Measurements from ENCODE around the gene CFAP410. TPM values are rescaled to one million over a fixed set of nuclear protein-coding genes. Genes with fewer than 3 reads are reported as not detected.

CFAP410 gene
- total RNA-seq, 2 experiments from 2014 or later: 15.1 to 20.6 TPM

DNA sequence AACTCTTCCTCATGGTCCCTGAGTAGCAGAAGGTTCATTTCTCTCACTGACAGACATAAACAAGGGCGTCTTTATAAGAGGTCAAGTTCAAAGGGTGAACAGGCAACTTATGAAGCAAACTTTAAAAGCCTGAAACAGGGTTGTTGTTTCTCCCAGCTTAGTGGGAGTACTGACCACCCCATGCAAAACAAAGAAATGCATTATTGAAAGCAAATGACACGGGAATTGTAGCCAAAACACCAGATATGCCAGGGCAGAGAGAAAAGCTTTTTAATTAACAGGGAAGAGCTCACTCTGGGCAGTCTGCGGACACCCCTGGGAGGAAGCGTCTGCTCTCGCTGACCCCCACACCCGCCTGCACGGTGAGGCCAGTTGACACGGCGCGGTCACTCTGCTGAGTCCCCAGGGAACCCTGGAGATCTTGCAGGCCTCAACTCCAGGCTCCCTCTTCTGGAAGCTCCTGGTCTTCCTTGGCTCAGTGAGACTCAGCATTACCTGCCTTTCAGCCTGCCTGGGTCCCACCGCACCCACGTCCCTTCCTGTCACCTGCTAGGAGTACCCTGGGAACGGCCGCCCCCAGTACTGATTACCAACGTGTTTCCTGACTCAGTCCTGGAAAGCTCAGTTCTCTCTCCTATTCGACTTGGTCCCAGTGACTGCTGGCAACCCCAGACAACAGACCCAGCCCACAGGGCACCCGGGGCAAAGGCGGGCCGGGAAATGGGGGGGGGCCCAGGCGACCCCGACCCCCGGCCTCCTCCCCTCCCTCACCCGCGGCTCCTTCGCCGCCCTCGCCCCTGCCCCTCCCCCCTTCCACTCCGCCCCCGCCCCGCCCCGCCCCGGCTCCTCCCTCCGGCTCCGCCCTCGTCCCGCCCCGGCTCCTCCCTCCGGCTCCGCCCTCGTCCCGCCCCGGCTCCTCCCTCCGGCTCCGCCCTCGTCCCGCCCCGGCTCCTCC lies 972 bp downstream of the CFAP410 start:
- no peaks in the 10 kb centered on the region; the same call in 1 of the 2 replicates for H3K36me3 ChIP-seq (ENCODE audit: insufficient read depth, low read length)
- H3K9me3 ChIP-seq (ENCODE audit: low read length): no peaks in the 10 kb centered on the region
- H3K4me1 ChIP-seq (ENCODE audit: insufficient read depth, low read length, poor library complexity, severe bottlenecking): peaks cover 14% of the 10 kb centered on the region
- POLR2A ChIA-PET: interaction anchor here (1.6 kb wide), 1 partner anchor 90 kb away, joined by 5 read pairs; no protein-coding TSS in a partner anchor
- peak overlapping the region; percentile 55 for H3K4me3 ChIP-seq (ENCODE audit: low read depth, low read length, poor library complexity, severe bottlenecking)
- H3K27ac ChIP-seq (ENCODE audit: low read depth, low read length, poor library complexity, severe bottlenecking): no peak overlapping the region
- CTCF ChIA-PET (ENCODE audit: unreplicated experiment): interaction anchor here (0.6 kb wide), 1 partner anchor 15 kb away, joined by 3 read pairs; the partner anchor contains the start of gene TRPM2
- no peaks in the 10 kb centered on the region for H3K9me2 ChIP-seq (ENCODE audit: insufficient read depth, low read length)
- no TSS peak for BruUV-seq (replicated peaks)
- peak overlapping the region; percentile 74 for H3K4me2 ChIP-seq (ENCODE audit: low read length)
- DNase-seq (ENCODE audit: low spot score): peak; percentile 47
- H4K20me1 ChIP-seq (ENCODE audit: insufficient read depth, low read length): no peaks in the 10 kb centered on the region
- no peak overlapping the region for H2AFZ ChIP-seq (ENCODE audit: low read length)
- TF ChIP-seq, protein P1, sequence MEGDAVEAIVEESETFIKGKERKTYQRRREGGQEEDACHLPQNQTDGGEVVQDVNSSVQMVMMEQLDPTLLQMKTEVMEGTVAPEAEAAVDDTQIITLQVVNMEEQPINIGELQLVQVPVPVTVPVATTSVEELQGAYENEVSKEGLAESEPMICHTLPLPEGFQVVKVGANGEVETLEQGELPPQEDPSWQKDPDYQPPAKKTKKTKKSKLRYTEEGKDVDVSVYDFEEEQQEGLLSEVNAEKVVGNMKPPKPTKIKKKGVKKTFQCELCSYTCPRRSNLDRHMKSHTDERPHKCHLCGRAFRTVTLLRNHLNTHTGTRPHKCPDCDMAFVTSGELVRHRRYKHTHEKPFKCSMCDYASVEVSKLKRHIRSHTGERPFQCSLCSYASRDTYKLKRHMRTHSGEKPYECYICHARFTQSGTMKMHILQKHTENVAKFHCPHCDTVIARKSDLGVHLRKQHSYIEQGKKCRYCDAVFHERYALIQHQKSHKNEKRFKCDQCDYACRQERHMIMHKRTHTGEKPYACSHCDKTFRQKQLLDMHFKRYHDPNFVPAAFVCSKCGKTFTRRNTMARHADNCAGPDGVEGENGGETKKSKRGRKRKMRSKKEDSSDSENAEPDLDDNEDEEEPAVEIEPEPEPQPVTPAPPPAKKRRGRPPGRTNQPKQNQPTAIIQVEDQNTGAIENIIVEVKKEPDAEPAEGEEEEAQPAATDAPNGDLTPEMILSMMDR (conservative IDR thresholded peaks at IDR 0.05; ENCODE audit: low read length): 0 out of 2 replicates have a peak, but pooled peaks have one; percentile 24
- no peak for TF ChIP-seq EZH2phosphoT487 (IDR thresholded peaks at IDR 0.05; ENCODE audit: borderline replicate concordance, low read depth, low read length)
- intact Hi-C loops (cut with micrococcal nuclease; ENCODE audit: unreplicated experiment): loop anchor here (5.0 kb wide), 1 partner anchor 1304 kb away; the partner anchor contains the start of gene PCBP3
- H3K79me2 ChIP-seq (ENCODE audit: insufficient read depth, low read depth, low read length): no peaks in the 10 kb centered on the region

DNA sequence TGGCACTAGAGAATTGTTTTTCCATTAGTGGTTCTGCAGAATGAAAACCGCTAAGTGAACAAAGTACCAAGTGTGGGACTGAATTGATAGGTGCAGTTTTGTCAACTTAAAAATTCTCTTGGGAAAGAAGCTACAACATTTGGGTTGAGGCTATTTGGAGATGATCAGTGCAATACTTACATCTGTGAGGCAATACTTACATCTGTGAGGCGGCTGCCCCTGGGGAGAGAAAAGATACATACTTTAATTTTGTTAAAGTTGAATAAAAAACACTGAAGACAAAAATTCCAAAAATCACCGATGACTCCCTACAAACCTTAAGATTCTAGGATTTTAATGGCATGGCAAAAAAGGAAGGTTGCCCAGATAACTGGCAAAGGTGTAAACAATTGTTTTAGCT lies 1.7 kb downstream of the CFAP410 start:
- Histone ChIP-seq H3K9me3 (ENCODE audit: low read length) (no peaks in the 10 kb centered on the region), H3K27ac (ENCODE audit: low read depth, low read length, poor library complexity, severe bottlenecking) (no peak overlapping the region), H3K4me2 (ENCODE audit: low read length) (no peak overlapping the region), H3K36me3 (ENCODE audit: insufficient read depth, low read length) (no peaks in the 10 kb centered on the region; the same call in 1 of the 2 replicates), H4K20me1 (ENCODE audit: insufficient read depth, low read length) (no peaks in the 10 kb centered on the region), H3K4me3 (ENCODE audit: low read depth, low read length, poor library complexity, severe bottlenecking) (no peak overlapping the region), H3K4me1 (ENCODE audit: insufficient read depth, low read length, poor library complexity, severe bottlenecking) (peaks cover 14% of the 10 kb centered on the region), H3K9me2 (ENCODE audit: insufficient read depth, low read length) (no peaks in the 10 kb centered on the region), H2AFZ (ENCODE audit: low read length) (no peak overlapping the region), H3K79me2 (ENCODE audit: insufficient read depth, low read depth, low read length) (no peaks in the 10 kb centered on the region)
- ChIA-PET CTCF (ENCODE audit: unreplicated experiment) (interaction anchor here (0.6 kb wide), 1 partner anchor 16 kb away, joined by 3 read pairs; the partner anchor contains the start of gene TRPM2), POLR2A (no interaction called here)
- DNase-seq (ENCODE audit: low spot score): no peak
- intact Hi-C loops (cut with micrococcal nuclease; ENCODE audit: unreplicated experiment): loop anchor here (5.0 kb wide), 1 partner anchor 1305 kb away; the partner anchor contains the start of gene PCBP3
- no TSS peak for BruUV-seq (replicated peaks)
- TF ChIP-seq EZH2phosphoT487 (IDR thresholded peaks at IDR 0.05; ENCODE audit: borderline replicate concordance, low read depth, low read length): no peak
- TF ChIP-seq, protein P1 (conservative IDR thresholded peaks at IDR 0.05; ENCODE audit: low read length): no peak

All from OCI-LY7 (cell line).